MCF 10A (cell line): ENCODE data around the gene FBLN1. TPM values are rescaled to one million over a fixed set of nuclear protein-coding genes. Genes with fewer than 3 reads are reported as not detected.

Source experiments
- BruUV-seq: library from RNA; stranded (reverse); fragments of 400-500 nt; replicated peaks from 2 replicates; lab custom pipeline; 2021; lab: Mats Ljungman, UMichigan
- CTCF ChIA-PET: fragments of 300-600 bp; sonication (Branson Sonifier 250); formaldehyde crosslinking; extraction: SDS; loops from one replicate; lab custom pipeline; 2021; ENCODE audit warnings: antibody characterized with exemption, inconsistent platforms; lab: Yijun Ruan, JAX
- POLR2A ChIA-PET: fragments of 300-600, 350-650 bp; sonication (Branson Sonifier 250); formaldehyde crosslinking; extraction: SDS; loops from one replicate; lab custom pipeline; 2020; ENCODE audit warnings: antibody characterized with exemption, inconsistent platforms; lab: Yijun Ruan, JAX
- DNase-seq: peaks from one replicate; pipeline ENCODE4 v3.0.0-alpha.2; 2018; ENCODE audit not compliant: unreplicated experiment
- H3K27ac Mint-ChIP-seq: one replicate; pipeline ENCODE4 v1.8.0; 2022; ENCODE audit warnings: mild to moderate bottlenecking, low read depth, mixed read lengths; ENCODE audit not compliant: unreplicated experiment
- H3K27me3 Mint-ChIP-seq: one replicate; pipeline ENCODE4 v1.8.0; 2022; ENCODE audit warnings: mixed read lengths; ENCODE audit not compliant: insufficient read depth, unreplicated experiment
- H3K36me3 Mint-ChIP-seq: one replicate; pipeline ENCODE4 v1.8.0; 2022; ENCODE audit warnings: mild to moderate bottlenecking, moderate library complexity, mixed read lengths; ENCODE audit not compliant: insufficient read depth, unreplicated experiment
- H3K4me1 Mint-ChIP-seq: one replicate; pipeline ENCODE4 v1.8.0; 2022; ENCODE audit warnings: mixed read lengths; ENCODE audit not compliant: insufficient read depth, unreplicated experiment
- H3K4me3 Mint-ChIP-seq: one replicate; pipeline ENCODE4 v1.8.0; 2022; ENCODE audit warnings: mild to moderate bottlenecking, moderate library complexity, mixed read lengths; ENCODE audit not compliant: unreplicated experiment
- H3K9me3 Mint-ChIP-seq: one replicate; pipeline ENCODE4 v1.8.0; 2022; ENCODE audit warnings: mixed read lengths; ENCODE audit not compliant: unreplicated experiment
- intact Hi-C: fragments of 100-400 bp; cut with micrococcal nuclease; formaldehyde crosslinking; loops from 2 replicates; pipeline ENCODE4 v1.14.1; 2022
- total RNA-seq: library from RNA; stranded (reverse); gene quantifications from 2 replicates; pipeline ENCODE4 v1.2.3, GENCODE V29; 2022
- TF ChIP-seq, protein P1 (sequence below): fragments of 200-600 bp; IDR thresholded peaks from one replicate; pipeline ENCODE4 v1.8.0; 2022; ENCODE audit warnings: antibody characterized with exemption, mild to moderate bottlenecking; ENCODE audit not compliant: unreplicated experiment

Gene FBLN1
- total RNA-seq, 1 experiment from 2014 or later: 110 TPM

DNA sequence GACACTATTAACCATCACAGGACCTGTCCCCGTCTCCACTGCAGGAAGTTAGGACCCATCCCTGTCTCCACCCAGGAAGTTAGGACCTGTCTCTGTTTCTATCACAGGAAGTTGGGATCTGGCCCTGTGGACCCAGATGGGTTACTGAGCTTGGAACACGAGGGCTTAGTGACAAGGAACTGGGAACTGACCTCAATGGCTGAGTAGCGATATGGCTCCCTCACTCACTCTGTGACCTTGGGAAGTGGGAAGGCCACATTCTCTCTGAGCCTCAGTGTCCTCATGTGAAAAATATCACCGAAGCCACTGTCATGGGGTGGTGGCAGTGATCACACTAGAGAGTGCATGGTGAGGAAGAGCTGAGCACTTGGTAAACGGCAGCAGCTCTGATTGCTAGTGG is 59.4 kb downstream of the FBLN1 start:
- CTCF ChIA-PET: no interaction called here
- H3K9me3 Mint-ChIP-seq: peaks cover 7% of the 10 kb centered on the region
- no peak overlapping the region for H3K27ac Mint-ChIP-seq
- TF ChIP-seq, protein P1, sequence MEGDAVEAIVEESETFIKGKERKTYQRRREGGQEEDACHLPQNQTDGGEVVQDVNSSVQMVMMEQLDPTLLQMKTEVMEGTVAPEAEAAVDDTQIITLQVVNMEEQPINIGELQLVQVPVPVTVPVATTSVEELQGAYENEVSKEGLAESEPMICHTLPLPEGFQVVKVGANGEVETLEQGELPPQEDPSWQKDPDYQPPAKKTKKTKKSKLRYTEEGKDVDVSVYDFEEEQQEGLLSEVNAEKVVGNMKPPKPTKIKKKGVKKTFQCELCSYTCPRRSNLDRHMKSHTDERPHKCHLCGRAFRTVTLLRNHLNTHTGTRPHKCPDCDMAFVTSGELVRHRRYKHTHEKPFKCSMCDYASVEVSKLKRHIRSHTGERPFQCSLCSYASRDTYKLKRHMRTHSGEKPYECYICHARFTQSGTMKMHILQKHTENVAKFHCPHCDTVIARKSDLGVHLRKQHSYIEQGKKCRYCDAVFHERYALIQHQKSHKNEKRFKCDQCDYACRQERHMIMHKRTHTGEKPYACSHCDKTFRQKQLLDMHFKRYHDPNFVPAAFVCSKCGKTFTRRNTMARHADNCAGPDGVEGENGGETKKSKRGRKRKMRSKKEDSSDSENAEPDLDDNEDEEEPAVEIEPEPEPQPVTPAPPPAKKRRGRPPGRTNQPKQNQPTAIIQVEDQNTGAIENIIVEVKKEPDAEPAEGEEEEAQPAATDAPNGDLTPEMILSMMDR: no peak
- BruUV-seq: no TSS peak
- H3K27me3 Mint-ChIP-seq: no peaks in the 10 kb centered on the region
- no peak for DNase-seq
- intact Hi-C loops: no loop called here
- H3K4me1 Mint-ChIP-seq: no peaks in the 10 kb centered on the region
- no peak overlapping the region for H3K4me3 Mint-ChIP-seq
- peaks cover 29% of the 10 kb centered on the region for H3K36me3 Mint-ChIP-seq
- POLR2A ChIA-PET: no interaction called here

DNA sequence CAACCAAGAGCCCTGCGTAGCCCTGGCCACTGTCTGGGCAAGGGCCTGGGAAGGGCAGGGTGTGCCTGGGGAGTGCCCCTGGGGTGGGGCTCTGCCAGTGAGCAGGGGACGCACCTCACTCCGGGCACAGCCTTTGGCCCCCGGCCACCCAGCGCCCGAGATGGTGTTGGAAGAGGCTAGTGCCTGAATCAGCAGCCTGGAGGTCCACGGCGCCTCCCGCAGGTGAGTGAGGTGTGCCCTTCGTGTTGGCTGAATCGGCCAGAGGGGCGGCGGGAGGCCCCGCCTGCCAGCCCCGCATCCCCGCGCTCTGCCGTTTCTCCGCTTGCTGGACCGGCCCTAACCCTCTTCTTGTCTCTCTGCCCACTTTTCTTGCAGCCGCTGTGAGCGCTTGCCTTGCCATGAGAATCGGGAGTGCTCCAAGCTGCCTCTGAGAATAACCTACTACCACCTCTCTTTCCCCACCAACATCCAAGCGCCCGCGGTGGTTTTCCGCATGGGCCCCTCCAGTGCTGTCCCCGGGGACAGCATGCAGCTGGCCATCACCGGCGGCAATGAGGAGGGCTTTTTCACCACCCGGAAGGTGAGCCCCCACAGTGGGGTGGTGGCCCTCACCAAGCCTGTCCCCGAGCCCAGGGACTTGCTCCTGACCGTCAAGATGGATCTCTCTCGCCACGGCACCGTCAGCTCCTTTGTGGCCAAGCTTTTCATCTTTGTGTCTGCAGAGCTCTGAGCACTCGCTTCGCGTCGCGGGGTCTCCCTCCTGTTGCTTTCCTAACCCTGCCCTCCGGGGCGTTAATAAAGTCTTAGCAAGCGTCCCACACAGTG is 60.1 kb downstream of the FBLN1 start:
- Mint-ChIP-seq H3K27ac (no peak overlapping the region), H3K36me3 (peaks cover 23% of the 10 kb centered on the region), H3K4me1 (no peaks in the 10 kb centered on the region), H3K9me3 (peaks cover 7% of the 10 kb centered on the region), H3K4me3 (no peak overlapping the region), H3K27me3 (no peaks in the 10 kb centered on the region)
- DNase-seq: no peak
- intact Hi-C loops: no loop called here
- TF ChIP-seq, protein P1: no peak
- BruUV-seq: no TSS peak
- CTCF ChIA-PET: interaction anchor here (0.6 to 4.5 kb wide), 4 partner anchors 9 to 1188 kb away, joined by 3 to 18 read pairs (median 8); no protein-coding TSS in a partner anchor
- POLR2A ChIA-PET: interaction anchor here (0.6 kb wide), 1 partner anchor 557 kb away, joined by 3 read pairs; no protein-coding TSS in a partner anchor

DNA sequence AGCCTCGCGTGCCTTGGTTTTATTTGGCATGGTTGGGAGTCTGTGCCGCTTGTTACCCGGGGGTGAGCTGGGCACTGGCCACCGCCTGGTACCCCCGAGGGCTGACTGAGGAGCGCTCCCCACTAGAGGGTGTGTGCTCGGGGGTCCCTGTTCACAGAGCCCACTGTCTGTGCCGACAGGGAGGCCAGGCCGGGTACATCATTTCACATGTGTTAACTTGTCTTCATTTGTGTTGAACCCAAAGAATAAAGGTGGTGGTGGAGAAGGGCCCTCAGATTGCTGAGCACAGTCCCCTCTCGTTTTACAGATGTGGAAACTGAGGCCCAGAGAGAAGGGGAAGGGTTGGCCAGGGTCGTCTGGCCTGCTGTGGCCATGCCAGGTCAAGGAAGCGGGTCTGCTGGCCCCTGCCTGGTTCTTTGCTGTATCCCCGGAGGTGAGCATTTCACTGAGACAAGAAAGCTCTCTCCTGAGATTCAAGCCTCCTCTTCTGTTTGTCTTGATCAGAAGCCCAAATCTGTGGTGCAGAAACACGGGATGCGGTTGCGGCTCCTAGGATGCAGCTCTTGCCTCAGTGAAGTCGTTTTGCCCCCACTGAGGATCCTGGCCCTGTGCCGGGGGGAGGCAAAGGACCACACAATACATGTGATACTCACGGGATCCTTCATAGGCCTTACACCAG is 60.8 kb downstream of the FBLN1 start:
- CTCF ChIA-PET: interaction anchor here (0.7 to 4.5 kb wide), 4 partner anchors 10 to 301 kb away, joined by 4 to 18 read pairs (median 8); no protein-coding TSS in a partner anchor
- no TSS peak for BruUV-seq
- Mint-ChIP-seq H3K4me1 (no peaks in the 10 kb centered on the region), H3K27me3 (no peaks in the 10 kb centered on the region), H3K4me3 (no peak overlapping the region), H3K9me3 (peaks cover 7% of the 10 kb centered on the region), H3K36me3 (peaks cover 17% of the 10 kb centered on the region), H3K27ac (no peak overlapping the region)
- TF ChIP-seq, protein P1: no peak
- intact Hi-C loops: no loop called here
- POLR2A ChIA-PET: interaction anchor here (0.6 kb wide), 1 partner anchor 556 kb away, joined by 3 read pairs; no protein-coding TSS in a partner anchor
- DNase-seq: no peak
